ENCODE results near the gene SSUH2.

GRCh38 chr3:8645712-8646111 lies 1.1 kb upstream of the SSUH2 start:
- TF ChIP-seq EZH2 (IDR thresholded peaks at IDR 0.05) (no peak), POLR2AphosphoS5 (IDR thresholded peaks at IDR 0.05; ENCODE audit: borderline replicate concordance, low read depth, low read length) (no peak)
